Bone marrow (tissue), 2 donors: Measurements from ENCODE around the gene KMT2A.
"Not testable (repeated sequence)": the region's sequence is repeated elsewhere in the genome, so short reads cannot be mapped to it uniquely, and the experiment has no call there.

Experiments used
- DNase-seq, 2 donors: peaks; one replicate each; lab custom pipeline; 2025; lab: John Stamatoyannopoulos, UW

The KMT2A gene

DNA sequence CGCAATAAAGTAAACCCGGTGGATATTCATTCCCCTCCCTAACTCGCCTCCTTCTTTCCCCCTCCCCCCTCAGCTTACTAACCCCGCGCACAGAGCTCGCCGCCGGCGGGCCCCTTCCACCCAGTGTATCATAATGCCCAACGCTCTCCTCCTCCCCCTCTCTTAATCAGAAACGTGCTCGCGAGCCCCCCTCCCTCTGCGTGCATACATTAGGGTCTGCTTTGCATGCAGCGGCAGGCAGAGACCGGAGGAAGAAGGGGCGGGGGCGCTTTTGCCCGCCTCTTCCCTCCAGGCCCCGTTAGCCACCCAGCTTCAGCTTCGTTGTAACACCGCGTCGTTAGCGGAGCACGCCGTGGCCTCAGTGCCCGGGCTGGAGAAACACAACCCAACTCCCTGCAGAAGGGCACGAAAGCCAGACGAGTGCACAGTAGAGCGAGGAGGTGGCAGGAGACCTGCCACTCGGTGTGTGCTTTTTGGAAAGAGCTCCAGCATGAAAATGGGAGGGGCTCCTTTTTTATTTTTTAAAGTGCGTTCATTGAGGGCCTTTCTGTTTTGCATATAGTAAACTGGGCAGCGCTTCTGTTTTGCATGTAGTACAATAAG lies 901 bp upstream of the KMT2A start:
- peak in 1 of 2 donors; percentile 63 for DNase-seq

GRCh38 chr11:118436639-118437207 lies 431 bp downstream of the KMT2A start:
- DNase-seq = no peak

DNA sequence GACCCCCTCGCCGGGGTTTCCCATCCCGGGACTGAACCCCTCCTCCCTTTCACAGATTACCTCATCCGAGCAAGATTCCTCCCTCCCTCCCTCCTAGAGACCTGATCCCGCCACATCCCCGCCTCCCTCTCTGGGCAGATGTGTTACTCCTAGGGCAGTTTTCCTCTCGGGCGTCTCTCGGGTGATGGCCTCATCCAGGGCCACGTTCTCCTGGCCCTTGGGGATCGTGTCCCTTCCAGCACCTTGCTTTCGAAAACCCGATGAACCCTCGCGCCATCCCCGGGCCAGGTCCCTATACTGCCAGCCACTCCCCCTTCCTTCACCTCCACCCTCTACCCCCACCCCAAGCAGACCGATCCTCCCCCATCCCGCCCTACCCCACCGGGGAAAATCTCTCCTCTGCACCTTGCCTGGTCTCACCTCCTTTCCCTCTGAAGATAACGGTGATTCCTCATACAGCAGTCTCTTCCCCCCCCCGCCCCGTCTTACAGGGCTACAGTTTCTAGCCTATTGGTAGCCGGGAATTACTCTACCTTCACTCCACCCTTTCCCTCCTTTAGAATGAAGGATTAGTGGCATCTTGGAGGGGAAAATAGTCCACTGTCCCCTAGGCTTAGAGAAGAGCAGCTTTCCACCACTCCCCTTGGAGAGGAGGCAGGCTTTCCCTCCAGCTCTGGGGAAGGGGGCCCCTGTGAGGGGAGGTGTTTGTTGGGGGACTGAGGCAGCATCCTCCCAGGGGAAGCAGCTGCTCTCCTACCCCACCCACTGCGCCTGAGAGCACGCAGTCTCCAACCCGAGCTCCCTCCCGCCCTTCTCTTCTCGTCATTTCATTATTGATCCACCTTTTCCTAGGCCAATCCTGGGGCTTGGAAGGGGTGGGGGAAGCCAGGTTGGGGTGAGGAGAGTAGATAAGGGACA lies 1.2 kb downstream of the KMT2A start:
- DNase-seq = no peak

DNA sequence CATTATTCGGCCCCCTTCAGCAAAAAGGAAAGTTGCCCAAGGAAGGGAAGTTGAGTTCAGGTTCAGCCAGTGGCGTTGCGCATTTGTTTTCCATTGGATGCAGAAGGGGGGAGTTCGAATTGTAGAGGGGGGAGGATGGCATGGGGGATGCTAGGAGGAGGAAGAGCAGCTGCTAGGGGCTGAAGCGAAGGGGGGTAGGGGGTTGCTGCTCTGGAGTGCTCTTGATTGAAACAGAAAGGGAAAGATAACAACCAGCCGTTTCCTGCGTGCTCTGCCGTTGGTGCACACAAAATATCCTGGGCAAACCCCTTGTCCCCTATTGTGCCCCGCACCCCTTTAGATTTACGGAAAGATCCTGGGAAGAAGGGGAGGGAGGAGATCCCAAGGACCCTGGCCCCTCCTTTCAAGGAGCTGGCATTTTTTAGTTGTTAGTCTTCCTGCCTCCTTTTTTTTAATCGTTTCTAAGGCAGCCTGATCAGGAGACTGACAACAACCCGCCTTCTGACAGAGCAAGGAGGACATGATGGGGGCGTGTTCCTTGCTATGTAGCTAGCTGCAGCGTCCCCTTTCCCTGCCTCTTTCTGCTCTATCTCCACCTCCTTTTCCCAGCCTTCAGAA lies 2.1 kb downstream of the KMT2A start:
- DNase-seq = peak in 1 of 2 donors; percentile 81

DNA sequence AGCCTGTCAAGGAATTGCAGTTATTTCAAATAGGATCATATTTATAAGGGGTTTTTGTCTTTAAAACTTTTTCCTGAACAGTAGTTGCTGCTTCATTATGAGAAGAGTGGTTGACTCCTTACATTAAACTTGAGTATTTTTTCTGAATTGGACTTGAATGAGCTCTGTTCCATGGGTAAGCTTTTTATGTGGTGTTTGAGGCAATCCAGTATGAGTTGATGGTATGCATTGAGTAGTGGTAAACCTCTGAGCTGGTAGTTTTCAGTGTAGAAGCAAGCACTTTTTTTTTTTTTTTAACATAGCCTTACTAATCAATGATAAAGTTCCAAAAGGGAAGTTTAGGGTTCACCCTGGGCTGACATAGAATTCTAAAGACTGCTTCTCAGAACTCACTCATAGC lies 3.4 kb downstream of the KMT2A start:
- no peak for DNase-seq

DNA sequence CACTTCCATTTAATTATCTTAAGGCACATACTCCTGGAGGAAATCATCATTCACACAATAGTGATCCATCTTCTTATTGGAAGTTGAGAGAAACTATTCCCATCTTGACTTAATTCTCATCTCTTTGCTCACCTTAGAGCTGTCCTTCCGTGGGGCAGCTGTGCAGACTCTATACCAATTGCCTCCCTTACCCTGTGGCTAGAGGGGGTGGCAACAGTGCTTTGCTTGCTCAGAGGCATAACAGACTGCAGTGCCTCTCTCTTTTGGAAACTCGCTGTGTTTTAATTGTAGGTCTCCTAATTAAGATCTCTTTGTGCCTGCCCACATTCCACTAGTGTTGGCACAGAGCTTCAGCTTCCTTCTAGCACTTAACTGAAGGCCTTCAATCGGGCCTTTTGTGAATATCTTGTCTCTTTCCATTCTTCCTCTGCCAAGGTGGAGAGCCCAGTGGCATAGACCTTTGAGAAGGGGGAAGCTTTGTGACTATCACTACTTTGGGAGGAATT lies 5.5 kb downstream of the KMT2A start:
- no peak for DNase-seq

DNA sequence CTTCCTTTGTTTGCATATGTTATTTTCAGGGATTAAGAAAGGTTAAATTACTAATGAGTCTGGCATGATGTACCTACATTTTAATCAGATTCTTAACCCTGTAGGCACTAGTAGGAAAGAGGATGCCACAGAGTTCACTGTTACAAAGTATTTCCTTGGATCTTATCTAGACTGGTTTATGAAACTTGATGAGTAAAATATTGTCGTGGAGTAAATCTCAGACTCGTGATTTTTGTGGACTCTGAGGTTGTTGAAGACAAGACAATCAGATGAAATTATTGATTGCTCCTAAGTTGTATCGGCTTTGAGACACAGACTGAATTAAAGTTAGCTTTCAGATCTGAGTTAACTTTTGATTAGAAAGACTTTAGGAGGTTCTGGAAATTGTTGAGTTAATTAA lies 6.0 kb downstream of the KMT2A start:
- DNase-seq = no peak

- DNase-seq = no peak
Observed at GRCh38 chr11:118442908-118443589, 6.8 kb downstream of the KMT2A start.

GRCh38 chr11:118443590-118444218 lies 7.4 kb downstream of the KMT2A start:
- no peak for DNase-seq

GRCh38 chr11:118447423-118447822 lies 11.1 kb downstream of the KMT2A start:
- no peak for DNase-seq

DNA sequence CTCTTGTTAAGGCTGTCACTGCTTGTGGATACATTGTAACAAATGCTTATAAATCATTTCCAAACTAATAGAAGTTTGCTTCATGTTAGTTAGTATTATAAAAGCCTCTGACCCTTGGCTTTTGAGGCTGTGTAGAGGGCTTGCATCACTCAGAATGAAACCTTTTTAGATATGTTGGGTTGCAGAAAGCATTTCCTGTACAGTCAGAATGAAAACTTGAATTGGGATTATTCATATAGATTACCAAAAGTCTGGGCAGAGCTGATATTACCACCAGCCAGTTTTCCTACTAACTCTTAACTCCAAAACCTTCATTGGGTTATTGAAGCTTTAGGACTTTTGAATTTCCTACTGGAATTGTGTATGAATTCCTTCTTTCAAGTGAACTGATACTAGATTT lies 12.0 kb downstream of the KMT2A start:
- no peak for DNase-seq

- DNase-seq = no peak
Observed at GRCh38 chr11:118449316-118449918, 13.1 kb downstream of the KMT2A start.

DNA sequence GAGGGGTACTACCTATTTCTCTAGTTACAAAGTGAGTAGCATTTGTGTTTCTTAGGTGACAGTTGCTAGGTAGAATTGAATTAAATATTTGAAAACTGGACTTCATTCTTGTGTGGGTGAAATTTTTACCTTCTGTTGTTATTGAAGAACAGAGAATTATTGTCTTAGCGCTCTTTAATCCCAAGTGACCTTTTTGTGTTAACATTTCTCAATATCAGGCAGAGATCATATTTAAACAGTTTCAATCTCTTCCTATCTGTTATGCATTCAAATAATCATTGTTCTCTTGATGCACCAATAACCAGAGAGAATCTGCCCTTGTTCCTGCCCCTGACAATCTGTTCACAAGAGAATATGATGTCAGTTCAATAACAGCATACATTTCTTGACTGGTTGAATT lies 14.2 kb downstream of the KMT2A start:
- DNase-seq = no peak

- no peak for DNase-seq
Observed at GRCh38 chr11:118462178-118462577, 25.9 kb downstream of the KMT2A start.

- not testable (repeated sequence) for DNase-seq
Observed at GRCh38 chr11:118468968-118469367, 32.7 kb downstream of the KMT2A start.

- no peak for DNase-seq
Observed at GRCh38 chr11:118471030-118471429, 34.7 kb downstream of the KMT2A start.

DNA sequence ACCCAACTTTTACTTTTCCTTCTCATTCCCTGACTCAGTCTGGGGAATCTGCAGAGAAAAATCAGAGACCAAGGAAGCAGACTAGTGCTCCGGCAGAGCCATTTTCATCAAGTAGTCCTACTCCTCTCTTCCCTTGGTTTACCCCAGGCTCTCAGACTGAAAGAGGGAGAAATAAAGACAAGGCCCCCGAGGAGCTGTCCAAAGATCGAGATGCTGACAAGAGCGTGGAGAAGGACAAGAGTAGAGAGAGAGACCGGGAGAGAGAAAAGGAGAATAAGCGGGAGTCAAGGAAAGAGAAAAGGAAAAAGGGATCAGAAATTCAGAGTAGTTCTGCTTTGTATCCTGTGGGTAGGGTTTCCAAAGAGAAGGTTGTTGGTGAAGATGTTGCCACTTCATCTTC lies 37.2 kb downstream of the KMT2A start:
- no peak for DNase-seq

- no peak for DNase-seq
Observed at GRCh38 chr11:118476676-118477075, 40.4 kb downstream of the KMT2A start.

DNA sequence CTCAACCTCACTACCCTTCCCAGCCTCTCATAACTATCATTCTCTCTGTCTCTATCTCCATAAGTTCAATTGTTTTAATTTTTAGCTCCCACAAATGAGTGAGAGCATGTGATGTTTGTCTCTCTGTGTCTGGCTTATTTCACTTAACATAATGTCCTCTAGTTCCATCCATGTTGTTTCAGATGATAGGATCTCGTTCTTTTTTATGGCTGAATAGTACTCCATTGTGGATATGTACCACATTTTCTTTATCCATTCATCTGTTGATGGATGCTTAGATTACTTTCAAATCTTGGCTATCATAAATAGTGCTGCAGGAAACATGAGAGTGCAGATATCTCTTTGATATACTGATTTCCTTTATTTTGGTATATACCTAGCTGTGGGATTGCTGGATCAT lies 44.9 kb downstream of the KMT2A start:
- DNase-seq = not testable (repeated sequence)

GRCh38 chr11:118484405-118484804 lies 48.1 kb downstream of the KMT2A start:
- DNase-seq = no peak

DNA sequence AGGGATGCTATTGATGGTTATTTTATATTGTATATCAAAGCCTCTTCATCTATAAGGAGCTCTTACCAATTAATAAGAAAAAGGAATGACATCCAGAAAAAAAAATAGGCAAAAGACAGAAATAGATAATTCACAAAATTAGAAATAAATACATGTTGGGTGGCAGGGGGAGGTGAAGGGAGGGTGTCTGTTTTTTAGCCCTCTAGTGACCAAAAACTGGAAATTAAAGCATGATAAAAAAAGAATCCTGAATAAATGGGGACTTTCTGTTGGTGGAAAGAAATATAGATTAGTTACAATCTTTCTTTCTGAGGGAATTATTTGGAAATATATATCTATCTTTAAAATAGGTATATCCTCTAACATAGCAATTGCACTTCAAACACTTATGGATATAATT lies 49.0 kb downstream of the KMT2A start:
- no peak for DNase-seq
